ENCODE results near the gene SLC5A5.

- no peak for TF ChIP-seq POLR2AphosphoS5 (IDR thresholded peaks at IDR 0.05)
- TF ChIP-seq CTCF (IDR thresholded peaks at IDR 0.05) = no peak
- TF ChIP-seq EP300 (IDR thresholded peaks at IDR 0.05) = no peak
These were observed 45.2 kb upstream of the SLC5A5 start for GRCh38 chr19:17826508-17827056.

All from suprapubic skin (tissue), 4 donors.